Right hindlimb (tissue), 1 donor: ENCODE results near the gene C11orf24.
"Not testable (repeated sequence)": the region's sequence is repeated elsewhere in the genome, so short reads cannot be mapped to it uniquely, and the experiment has no call there.

Experiments
- DNase-seq: peaks from one replicate; pipeline ENCODE4 v3.0.0-alpha.2; 2018

The C11orf24 gene

DNA sequence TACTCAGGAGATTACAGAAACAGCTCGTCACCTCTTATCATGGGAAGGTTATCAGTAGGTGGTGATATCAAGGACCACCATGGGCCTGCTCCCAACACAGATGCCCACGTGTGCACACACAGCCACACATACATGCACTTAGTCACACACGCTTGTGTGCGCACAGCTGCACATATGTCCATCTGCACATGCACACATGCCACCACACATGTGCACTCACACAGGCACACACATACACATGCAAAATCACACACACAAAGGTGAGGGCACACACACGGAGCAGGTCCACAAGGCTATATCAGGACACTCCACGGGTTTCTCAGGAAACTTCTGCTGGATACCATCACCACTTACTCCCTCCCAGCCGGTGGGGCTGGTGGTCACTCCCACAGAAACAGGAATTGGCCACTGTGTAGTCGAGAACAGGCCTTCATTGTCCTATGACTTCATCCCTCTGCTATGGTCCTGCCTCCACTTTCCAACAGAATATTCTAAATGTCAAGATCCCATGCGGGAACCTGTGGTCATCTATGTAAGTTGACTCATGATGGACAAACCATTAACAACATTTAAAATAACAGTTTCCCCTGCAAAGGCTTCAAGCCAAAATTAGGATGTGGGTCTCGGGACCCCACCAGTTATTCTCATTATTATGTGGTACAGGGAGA lies 2.2 kb downstream of the C11orf24 start:
- no peak for DNase-seq

DNA sequence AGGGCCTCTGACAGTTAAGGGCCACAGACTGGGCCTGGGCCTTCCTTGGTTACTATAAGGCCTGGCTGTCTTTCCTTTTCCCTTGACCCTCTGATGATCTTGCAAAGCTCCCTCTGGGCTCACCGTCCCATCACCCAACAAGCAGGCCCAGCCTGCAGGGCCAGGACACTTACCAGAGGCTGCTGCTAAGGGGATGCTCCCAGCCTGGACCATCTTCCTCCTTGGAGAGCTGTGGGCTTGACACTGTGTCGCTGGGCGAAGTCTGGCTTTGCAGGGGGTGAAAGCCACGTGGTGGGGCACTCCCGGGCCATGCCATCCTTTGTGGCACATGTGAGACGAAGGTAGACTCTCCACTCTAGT lies 3.9 kb downstream of the C11orf24 start:
- DNase-seq: no peak

DNA sequence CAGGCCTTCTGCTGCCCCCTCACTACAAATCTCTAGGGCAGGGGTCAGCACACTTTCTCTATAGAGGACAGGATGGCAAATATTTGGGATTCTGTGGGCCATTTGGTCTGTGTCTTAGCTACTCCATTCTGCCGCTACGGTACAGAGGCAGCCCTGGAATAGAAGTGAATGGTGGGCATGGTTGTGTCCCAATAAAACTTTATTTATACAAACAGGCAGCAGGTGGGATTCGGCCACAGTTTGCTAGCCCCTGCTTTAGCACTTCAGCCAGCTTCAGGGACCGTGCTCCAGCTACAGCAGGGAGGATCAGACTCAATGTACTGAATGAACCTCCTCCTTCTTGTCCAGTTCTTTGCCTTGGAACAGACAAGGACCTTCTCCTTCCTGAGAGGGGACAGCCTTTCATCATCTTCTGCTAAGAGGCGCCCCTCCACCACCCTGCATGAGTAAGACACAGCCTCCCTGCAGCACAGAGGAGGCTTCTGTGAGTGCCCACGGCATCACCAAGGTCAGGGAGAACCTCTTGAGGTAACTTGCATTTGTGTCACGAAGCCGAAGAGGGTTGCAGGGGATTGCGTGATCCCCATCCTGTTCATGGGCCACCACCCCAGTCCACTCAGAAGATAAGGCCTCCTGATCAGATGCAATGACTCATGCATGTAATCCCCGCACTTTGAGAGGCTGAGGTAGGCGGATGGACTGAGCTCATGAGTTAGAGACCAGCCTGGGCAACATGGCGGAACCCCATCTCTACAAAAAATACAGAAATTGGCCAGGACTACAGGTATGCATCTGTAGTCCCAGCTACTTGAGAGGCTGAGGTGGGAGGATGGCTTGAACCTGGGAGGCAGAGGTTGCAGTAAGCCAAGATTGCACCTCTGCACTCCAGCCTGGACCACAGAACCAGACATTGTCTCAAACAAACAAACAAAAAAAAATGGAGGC lies 4.6 kb downstream of the C11orf24 start:
- no peak for DNase-seq

DNA sequence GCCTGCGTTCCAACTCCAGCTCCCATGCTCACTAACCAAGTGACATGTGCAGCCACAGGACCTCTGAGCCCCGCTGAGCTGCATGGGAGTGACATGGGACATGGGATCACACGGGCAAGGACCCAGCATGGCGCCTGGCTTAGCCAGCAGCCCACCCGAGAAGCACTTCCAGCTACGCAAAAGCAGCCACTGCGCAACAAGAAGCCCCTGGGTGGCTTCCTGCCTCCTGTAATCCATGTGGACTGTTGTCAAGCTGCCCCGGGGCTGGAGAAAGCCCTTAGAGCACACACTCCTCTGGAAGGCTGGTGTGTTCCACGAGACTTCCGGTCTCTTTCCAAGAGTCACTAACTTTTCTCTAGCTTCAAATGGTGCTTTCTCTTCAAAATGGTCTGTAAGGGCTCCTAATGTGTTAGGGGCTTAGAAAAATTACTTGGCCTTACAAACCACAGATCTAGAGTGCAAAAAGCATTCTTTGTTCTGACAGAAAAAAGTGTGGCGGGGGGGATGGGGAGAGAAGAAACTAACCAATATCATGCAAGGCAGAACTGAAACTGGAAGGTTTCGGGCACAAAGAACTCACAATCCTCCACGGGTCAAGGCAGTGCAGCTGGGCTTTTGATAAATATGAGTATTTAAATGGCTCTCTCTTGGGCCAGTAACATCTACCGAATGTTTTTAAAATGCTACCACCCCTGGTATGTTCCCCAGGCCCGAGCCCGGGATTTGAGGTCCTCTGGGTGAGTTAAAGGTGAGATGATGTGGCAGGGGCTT lies 5.5 kb downstream of the C11orf24 start:
- no peak for DNase-seq

DNA sequence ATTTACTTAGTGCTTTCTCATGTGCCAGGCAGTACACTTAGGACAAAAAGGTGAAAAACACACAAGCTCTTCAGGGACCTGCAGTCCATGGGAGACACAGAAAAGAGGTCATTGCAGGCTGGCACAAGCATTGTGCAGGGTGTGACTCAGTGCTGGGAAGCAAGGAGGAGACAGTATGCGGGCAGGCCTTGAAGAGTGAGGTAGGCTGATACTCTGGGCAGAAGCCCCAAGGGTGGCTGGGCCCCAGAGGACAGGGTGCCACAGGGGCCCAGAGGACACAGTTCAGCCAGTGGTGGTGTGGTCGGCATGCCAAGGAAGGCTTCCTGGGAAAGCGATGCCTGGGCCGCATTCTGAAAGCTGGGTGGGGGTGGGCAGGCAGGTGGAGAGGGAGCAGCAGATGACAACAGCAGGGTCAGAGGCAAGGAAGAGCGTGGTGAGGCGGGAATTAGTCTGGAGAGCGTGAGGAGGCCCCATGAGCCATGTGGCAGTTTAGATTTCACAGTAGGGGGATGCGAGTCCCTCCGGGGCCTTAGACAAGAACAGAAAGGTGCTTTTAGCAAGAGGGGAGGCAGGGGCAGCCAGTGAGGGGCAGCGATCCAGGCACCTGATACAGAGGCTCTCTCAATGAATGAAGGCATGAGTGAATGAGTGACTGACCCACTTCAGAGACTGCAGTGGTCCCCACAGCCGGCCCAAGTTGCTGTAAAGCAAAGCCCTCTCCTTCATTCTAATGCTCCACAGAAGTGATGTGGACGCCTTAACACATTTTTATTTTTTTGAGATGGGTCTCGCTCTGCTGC lies 6.8 kb downstream of the C11orf24 start:
- DNase-seq: no peak

DNA sequence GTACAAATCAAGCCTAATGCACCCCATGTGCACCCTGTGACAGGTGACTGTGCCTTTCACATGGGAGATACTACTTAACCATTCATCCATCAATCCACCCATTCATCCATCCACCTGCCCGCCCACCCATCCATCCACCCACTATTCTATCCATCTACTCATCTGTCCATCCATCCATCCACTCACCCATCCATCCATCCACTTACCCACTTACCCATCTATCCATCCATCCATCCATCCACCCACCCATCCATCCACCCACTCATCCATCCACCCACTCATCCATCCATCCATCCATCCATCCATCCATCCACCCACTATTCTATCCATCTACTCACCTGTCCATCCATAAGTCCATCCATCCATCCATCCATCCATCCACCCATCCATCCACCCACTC lies 7.5 kb downstream of the C11orf24 start:
- no peak for DNase-seq

DNA sequence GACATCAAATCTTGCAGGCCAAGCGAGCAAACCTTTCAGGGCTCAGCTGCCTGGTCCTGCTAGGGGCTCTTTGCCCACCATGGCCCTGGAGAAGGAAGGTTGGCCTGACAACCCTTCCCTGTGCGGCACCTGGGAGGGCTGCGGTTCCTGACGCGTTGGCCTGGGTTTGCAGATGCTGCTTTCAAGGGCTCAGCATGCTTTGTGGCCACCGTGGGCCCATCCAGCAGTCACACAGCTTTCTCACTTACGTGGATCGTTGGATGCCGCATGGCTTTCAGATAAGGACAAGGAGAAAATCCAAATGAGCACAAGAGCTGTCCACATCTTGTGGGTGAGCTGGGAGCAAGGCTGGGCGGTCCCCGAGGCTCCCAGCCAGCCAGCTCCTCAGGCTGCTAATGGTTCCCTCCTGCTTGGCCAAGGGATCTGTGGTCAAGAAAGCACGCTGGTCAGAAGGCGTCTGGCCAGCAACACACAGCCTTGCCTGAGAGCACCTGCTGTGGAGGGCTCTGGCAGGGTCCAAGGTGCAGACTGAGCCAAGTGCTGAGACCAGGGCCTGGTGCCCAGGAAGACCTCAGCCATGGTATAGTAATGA lies 8.2 kb downstream of the C11orf24 start:
- DNase-seq: no peak

DNA sequence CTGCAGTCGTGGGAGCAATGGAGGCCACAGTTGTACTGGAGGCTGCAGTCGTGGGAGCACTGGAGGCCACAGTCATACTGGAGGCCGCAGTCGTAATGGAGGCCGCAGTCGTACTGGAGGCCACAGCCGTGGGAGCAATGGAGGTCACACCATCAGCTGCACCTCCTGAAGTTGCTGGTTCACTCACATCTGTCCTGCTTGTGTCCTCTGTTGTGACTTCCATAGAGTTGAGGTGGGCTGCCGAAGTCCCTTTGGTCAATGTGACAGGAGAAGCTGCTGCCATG lies 9.3 kb downstream of the C11orf24 start:
- DNase-seq: no peak

DNA sequence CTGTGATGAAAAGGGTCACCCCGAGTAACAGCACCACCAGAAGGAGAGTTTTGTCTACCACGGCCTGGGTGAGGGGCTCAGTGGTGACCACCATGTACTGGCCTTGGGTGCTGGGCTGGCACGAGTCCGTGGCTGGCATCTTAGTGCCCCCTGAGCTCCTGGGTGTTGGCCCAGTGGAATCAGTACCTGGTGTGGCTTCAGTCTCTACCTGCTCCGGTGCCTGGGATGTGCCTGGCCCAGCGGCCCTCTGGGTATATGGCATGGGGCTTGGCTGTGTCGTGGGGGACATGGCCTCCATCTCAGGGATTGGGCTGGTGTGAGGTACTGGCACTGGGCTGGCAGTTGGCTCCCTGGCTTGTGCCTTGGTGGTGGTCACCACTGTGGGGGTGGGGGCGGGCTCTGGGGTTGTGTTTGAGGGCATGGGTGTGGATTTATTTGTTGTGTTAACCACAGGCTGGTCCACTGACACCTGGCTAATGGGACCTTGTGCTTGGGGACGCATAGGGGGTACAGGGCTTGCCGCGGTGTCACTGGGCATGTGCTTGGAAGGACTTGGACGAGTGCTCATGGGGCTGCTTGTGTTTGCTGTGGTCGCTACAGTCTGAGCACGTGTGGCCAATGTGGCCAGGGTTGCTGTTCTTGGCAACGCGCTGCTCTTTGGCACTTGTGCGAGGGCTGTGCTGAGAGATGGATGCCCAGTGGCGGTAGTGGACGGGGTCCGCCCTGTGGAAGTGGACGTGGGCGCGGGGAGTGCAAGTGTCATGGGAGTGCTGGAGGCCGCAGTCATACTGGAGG lies 9.8 kb downstream of the C11orf24 start:
- no peak for DNase-seq

DNA sequence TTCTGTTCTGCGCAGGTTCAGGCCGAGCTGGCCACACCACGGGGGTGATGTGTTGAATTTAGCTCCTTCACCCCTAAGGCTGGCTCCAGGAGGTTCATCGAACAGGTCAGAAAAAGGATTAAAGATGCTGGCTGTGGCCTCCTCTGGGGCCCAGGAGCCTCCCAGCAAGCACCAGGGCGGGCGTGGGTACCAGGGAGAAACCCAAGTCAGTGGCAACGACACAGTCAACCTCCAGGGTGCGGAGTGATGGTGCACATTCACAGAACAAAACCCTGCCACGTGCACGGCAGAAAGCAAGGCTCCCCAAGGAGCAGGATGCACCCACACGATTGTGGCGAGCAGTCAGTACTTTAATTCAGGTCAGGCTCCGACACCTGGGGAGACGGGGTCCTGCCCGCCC lies 10.8 kb downstream of the C11orf24 start:
- DNase-seq: no peak

DNA sequence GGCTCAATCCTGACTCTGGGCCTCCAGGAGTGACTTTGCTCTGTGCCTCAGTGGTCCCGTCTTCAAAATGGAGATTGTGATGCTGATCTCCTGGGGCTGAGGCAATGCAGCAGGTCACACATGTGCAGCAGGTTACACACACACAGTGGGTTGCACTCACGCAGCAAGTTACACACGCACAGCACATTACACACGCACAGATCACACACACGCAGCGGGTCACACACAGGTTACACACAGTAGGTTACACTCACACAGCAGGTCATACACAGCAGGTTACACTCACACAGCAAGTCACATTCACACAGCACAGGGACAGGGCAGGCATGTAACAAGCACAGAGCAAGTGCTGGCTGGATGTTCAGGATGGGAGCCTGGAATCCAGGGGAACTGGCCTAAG lies 11.3 kb downstream of the C11orf24 start:
- DNase-seq: no peak

DNA sequence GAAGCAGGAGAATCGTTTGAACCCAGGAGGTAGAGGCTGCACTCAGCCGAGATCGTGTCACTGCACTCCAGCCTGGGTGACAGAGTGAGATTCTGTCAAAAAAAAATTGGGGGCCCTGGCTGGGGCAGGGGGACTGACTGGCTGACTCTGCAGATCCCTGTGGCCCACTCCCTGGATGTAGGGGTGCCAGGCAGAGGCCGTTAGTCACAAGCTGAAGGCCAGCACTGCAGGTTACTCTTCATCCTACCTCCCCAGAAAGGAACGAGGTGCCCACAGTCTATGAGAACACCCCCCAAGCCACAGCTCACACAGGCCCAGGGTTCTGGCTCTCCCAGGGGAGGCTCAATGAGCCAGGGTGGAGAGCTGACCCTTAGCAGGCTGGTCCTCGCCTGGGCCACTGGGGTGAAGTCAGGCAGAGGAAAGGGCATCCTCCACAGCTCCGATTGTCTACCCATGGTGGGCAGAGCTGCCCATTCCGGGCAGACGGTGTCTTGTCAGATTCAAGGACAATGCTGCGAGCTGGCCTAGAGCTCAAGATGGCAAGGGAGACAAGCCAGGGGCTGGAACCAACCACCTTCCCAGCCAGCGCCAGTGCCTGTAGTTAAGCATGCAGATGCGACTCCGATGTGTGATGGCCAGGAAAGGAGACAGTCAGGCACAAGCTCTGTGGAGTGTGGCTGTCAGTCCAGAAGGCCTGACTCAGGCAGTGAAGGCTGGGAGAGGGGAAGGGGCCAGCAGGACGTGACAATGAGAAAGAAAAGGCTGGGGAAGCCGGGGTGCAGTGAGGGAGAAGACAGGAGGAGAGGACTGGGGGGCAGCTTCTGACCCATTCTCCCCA lies 12.4 kb downstream of the C11orf24 start:
- no peak for DNase-seq

DNA sequence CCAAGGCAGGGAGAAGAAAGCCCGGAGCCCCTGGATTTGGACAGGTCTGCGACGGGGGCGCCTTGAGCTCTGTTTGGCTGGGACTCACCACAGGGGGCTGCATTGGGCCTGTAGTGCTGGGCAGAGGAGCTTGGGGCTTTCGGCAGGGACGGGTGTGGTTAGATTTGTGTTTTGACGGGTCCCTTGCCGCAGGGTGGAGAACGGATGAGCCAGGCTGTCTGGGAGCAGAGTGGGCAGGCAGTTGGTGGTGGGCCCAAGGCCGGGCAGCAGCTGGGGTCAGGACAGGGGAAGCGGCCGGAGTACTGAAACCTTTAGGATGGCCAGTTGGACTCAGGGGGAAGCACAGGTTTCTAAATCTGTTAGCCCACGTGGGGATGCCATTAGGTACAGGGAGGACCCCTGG lies 13.4 kb downstream of the C11orf24 start:
- no peak for DNase-seq

DNA sequence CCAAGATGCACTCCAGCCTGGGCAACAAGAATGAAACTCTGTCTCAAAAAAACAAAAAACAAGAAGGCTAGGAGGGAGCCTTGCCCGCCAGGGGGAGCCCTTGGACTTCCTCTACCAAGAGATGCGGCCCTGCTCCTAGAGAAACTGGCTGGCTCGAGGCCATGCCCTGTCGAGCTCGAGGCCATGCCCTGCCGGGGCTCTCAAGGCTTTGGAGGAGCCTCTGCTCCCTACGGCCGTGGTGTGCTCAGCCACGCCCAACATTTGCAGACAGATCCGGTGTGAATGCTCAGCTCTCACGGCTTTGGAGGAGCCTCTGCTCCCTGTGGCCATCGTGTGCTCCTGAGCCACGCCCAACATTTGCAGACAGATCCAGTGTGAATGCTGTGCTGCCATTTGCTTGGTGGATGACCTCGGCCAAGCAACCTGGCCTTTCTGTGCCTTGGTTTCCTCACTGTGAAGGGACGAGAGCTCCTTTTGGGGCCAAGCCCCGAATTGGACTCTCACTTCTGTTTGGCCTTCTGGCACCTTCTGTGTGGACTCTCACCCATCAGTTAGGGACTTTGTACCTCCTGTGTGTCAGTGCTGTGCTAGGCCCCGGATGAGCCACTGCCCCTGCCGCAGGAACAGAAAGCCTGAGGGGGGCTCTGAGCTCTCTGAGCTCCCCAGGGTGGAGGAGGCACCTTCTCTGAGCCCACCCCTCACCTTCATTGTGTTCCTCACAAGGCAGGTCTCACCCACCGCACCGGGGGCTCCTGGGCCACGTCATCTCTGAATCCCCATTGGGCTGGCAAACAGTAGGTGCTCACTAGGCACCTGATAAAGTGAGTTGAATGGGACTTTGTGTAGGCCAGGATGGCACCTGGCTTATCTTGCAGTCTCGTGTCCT lies 14.1 kb downstream of the C11orf24 start:
- peak; percentile 93 for DNase-seq

DNA sequence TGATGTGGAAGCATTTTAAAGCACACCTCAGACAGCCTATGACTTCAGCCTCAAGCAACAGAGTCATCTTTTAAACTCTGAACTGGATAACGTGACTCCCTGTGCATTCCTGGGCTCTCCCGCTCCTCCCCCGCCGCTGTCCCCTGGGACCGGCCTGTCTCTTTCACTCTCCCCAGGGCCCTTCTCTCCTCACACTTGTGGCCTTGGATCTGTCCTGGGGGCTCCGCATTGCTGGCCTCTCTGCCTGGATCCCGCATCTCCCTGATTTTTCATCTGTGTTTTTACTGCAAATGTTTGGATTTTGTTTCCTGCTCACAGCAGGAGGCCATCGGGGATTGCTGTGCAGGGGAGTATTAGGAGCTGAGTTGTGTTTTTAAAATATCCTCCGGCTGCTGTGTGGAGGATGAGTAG lies 15.4 kb downstream of the C11orf24 start:
- no peak for DNase-seq

DNA sequence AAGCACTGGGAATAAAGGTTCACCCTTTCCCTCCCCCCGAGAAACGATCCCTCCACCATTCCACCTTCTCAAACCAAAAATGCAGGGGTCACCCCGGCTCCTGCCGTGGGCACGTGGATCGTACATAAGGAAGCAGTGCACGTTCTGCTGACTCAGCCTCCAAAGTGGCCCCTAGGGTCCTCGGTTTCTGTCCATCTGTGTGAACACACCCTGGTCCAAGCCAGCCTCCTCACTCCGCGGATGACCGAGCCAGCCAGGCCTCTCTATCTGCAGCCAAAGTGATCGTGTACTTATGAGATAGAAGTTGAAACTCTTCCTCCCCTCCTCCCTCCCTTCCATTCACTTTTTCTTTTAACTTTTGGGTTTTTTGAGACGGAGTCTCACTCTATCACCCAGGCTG lies 16.2 kb downstream of the C11orf24 start:
- peak; percentile 48 for DNase-seq

DNA sequence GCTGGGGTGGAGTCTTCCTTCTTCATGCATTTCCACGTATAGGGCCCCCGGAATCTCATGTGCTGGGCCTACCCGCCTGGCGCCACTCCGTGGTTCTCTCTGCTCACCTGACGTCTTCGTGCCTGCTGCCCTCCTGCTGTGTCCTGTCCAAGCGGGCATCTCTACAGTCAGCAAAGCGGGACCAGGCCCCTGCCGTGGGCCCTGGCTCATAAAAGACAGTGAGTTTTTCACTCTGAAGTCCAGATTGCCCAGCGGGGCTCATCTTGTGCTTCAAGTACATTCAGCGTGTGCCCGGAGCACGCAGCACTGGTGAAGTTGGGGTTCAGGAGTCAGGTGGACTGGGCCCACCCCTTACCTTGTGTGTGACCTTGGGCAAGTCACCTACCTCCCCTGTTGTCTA lies 17.4 kb downstream of the C11orf24 start:
- no peak for DNase-seq

DNA sequence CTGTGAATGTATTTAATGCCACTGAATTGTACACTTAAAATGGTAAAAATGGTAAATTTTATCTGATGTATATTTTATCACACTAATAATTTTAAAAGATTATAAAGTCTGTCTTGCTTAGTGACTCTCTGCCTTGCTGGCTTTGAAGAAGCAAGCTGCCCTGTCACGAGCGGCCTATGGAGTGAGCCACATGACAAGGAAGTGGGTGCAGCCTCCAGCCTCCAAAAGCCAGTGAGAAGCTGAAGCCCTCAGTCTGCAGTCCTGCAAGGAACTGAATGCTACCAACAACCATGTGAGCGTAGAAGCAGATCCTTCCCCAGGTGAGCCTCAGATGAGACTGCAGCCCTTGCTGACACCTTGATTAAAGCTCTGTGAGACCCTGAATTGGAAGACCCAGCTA lies 20.0 kb downstream of the C11orf24 start:
- no peak for DNase-seq

DNA sequence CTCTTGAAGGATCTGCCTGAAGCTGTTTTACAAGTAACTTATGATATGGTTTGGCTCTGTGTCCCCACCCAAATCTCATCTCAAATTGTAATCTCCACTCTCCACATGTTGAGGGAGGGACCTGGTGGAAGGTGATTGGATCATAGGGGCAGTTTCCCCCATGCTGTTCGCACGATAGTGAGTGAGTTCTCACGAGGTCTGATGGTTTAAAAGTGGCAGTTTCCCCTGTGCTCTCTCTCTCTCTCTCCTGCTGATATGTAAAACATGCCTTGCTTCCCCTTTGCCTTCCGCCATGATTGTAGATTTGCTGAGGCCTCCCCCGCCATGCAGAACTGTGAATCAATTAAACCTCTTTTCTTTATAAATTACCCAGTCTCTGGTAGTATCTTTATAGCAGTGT lies 26.9 kb downstream of the C11orf24 start:
- not testable (repeated sequence) for DNase-seq

DNA sequence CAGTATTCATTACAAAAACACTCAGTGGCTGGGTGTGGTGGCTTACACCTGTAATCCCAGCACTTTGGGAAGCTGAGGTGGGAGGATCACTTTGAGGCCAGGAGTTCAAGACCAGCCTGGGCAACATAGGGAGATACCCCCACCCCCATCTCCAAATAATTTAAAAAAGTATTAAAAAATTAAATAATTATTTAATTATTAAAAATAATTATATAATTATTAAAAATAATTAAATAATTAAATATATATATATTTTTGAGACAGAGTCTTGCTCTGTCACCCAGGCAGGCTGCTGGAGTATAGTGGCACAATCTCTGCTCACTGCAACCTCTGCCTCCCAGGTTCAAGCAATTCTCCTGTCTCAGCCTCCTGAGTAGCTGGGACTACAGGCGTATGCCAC lies 27.9 kb downstream of the C11orf24 start:
- not testable (repeated sequence) for DNase-seq
